Measurements from ENCODE around the gene DIAPH2. TPM values are rescaled to one million over a fixed set of nuclear protein-coding genes. Genes with fewer than 3 reads are reported as not detected.

Gene DIAPH2
- total RNA-seq, 1 experiment from 2014 or later = 10.9 TPM

GRCh38 chrX:96705905-96706304, 21.3 kb downstream of the DIAPH2 start:
- Histone ChIP-seq H2AFZ (ENCODE audit: low read depth, low read length, poor library complexity, severe bottlenecking) (no peak overlapping the region), H3K27ac (ENCODE audit: low read depth, low read length) (no peak overlapping the region), H3K4me2 (ENCODE audit: low read length) (no peak overlapping the region), H3K9ac (ENCODE audit: low read length) (no peak overlapping the region), H3K9me3 (ENCODE audit: control insufficient read depth in 1 of 2, insufficient read depth in 1 of 2, low read depth in 1 of 2, low read length in 2 of 2) (no peaks in the 10 kb centered on the region), H3K36me3 (ENCODE audit: control insufficient read depth in 1 of 2, insufficient read depth in 2 of 2, low read length in 2 of 2) (no peaks in the 10 kb centered on the region), H3K4me3 (replicated peaks in 1 of 2; ENCODE audit: low read depth in 1 of 2, low read length in 2 of 2) (no peak overlapping the region), H3K79me2 (ENCODE audit: insufficient read depth, low read length) (peaks cover 2% of the 10 kb centered on the region; the same call in 1 of the 2 replicates), H3K9me2 (ENCODE audit: insufficient read depth) (no peaks in the 10 kb centered on the region), H3K4me1 (ENCODE audit: control insufficient read depth in 1 of 2, insufficient read depth in 2 of 2, low read length in 2 of 2) (no peaks in the 10 kb centered on the region), H3K27me3 (ENCODE audit: insufficient read depth, low read length) (no peaks in the 10 kb centered on the region), H4K20me1 (ENCODE audit: insufficient read depth) (no peaks in the 10 kb centered on the region)
- CTCF ChIA-PET = no interaction called here
- intact Hi-C loops (cut with micrococcal nuclease) = no loop called here
- TF ChIP-seq CBX3 (IDR thresholded peaks at IDR 0.05; ENCODE audit: low read depth) (no peak), ELF1 (IDR thresholded peaks at IDR 0.05; ENCODE audit: borderline replicate concordance, low read depth) (no peak), MAX (IDR thresholded peaks at IDR 0.05) (no peak), SIN3A (IDR thresholded peaks at IDR 0.05; ENCODE audit: low read depth) (no peak), EGR1 (IDR thresholded peaks at IDR 0.05; ENCODE audit: low read depth) (no peak), JUND (IDR thresholded peaks at IDR 0.05) (no peak), POLR2AphosphoS5 (IDR thresholded peaks at IDR 0.05; ENCODE audit: low read depth, low read length) (no peak), ZBTB33 (IDR thresholded peaks at IDR 0.05; ENCODE audit: extremely low read depth, insufficient replicate concordance, low read length) (no peak), ZFX (IDR thresholded peaks at IDR 0.05) (no peak), ZNF274 (IDR thresholded peaks at IDR 0.05; ENCODE audit: low read depth, low read length) (no peak), RAD21 (IDR thresholded peaks at IDR 0.05; ENCODE audit: low read depth) (no peak), POLR2A (IDR thresholded peaks at IDR 0.05; ENCODE audit: borderline replicate concordance, extremely low read depth, insufficient read depth, insufficient read length) (no peak), ATF3 (IDR thresholded peaks at IDR 0.05) (no peak), EZH2 (IDR thresholded peaks at IDR 0.05) (no peak), TCF7L2 (IDR thresholded peaks at IDR 0.05; ENCODE audit: borderline replicate concordance, extremely low read depth, insufficient read depth, insufficient read length) (no peak), YY1 (IDR thresholded peaks at IDR 0.05; ENCODE audit: extremely low read depth, insufficient replicate concordance, low read depth, low read length) (no peak), REST (IDR thresholded peaks at IDR 0.05; ENCODE audit: low read depth) (no peak), CEBPB (IDR thresholded peaks at IDR 0.05; ENCODE audit: low read depth) (no peak)
- no TSS peak for BruUV-seq (replicated peaks)
- RAD21 ChIA-PET (ENCODE audit: low non-redundant PET in 1 of 2, low total read pairs in 2 of 2, uncharacterized antibody in 2 of 2, unreplicated experiment in 2 of 2) = no interaction called here
- DNase-seq (ENCODE audit: low read depth, low spot score) (no peak), ATAC-seq (no peak)
- POLR2A ChIA-PET = no interaction called here

All from HCT116 (cell line).